Midbrain (tissue), 1 donor: ENCODE data around the gene EIF4G3.
"Not testable (repeated sequence)": the region's sequence is repeated elsewhere in the genome, so short reads cannot be mapped to it uniquely, and the experiment has no call there.

ENCODE experiments used
- DNase-seq: peaks from one replicate; lab custom pipeline; 2025; lab: John Stamatoyannopoulos, UW

Gene EIF4G3

GRCh38 chr1:20875198-20875973 is 301.3 kb downstream of the EIF4G3 start:
- DNase-seq, result no peak

DNA sequence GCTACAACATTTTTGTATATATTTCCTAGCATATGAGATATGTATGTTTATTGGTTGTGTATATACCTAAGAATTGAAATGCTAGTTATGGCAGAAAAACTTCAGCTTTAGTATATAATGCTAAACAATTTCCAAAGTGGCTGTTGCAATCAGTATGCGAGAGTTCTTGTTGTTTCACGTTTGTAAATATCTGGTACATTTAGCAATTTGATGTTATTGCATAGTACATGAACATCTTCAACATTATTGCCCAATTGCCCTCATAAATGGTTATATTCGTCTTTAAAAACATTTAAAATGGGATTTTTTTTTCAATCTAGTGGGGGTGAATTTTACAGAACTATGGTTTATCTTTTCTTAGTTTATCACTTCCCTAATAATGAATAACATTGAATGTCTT is 303.4 kb downstream of the EIF4G3 start:
- no peak for DNase-seq

DNA sequence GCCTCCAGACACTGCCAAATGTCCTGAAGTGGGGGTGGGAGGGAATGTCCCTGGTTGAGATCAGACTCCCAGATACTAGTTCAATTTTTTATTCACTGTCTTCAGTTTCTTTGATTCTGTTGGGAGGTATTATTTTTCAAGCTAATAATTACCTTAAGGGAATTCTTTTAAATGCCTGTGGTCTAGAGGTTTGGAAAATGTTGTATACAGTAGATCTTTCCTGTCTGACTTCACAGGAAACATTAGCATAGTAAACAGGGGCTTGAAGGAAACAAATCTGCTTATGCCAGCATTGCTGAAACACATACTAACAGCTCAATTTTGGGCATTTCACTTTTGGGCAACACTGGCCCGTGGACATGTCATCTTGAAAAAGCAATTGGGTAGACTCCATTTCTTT is 305.3 kb downstream of the EIF4G3 start:
- no peak for DNase-seq

GRCh38 chr1:20870718-20871117 is 306.0 kb downstream of the EIF4G3 start:
- no peak for DNase-seq

GRCh38 chr1:20868263-20868662 is 308.4 kb downstream of the EIF4G3 start:
- DNase-seq, result no peak

DNA sequence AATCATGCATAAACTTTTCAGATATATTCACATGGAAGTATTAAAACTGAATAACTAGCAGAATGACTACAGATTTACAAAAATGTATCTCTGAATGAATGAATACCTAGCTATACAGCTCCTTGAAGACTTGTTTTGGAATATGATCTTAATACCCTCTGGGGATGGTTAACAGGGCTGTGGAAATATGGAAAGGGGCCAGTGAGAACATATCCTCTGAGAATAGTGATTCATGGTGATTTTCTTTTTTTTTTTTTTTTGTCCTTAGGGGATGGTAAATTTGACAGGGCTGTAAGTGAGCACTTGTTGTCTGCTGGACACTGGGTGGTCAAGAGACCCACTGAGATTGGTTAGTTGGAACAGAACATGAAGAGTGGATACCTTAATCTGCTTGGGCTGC is 308.9 kb downstream of the EIF4G3 start:
- DNase-seq, result no peak

- DNase-seq, result no peak
Measured at GRCh38 chr1:20867062-20867461, 309.6 kb downstream of the EIF4G3 start.

DNA sequence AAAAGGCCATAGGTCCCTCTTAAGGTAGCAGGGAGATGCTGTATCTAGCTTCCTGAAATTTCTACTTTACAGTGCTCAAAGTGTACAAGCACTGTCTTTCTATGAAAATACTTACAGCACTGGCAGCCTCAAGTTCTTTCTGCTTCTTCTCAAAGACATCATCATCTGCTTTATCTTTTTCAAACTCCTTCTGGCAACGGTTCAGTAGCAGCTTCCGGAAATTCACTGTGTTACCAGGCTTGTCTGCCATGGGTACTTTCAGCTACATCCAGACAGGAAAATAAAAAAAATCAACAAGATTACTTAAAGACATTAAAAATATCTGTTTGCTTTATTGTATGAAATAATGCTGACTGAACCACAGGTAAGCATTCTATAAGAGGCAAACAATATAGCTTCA is 311.7 kb downstream of the EIF4G3 start:
- DNase-seq, result no peak

DNA sequence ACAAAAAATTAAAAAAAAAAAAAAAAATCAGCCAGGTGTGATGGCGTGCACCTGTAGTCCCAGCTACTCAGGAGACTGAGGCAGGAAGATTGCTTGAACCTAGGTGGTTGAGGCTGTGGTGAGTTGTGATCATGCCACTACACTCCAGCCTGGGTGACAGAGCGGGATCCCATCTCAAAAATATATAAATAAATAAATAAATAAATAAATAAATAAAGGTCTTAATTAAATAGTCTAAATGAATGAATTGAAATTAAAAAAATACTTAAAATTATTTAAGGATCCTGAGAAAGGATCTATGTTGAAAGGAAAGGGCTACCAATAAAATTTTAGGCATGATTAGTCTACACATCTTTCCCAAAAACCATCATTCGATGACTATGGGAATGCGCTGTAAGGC is 322.2 kb downstream of the EIF4G3 start:
- DNase-seq, result no peak

DNA sequence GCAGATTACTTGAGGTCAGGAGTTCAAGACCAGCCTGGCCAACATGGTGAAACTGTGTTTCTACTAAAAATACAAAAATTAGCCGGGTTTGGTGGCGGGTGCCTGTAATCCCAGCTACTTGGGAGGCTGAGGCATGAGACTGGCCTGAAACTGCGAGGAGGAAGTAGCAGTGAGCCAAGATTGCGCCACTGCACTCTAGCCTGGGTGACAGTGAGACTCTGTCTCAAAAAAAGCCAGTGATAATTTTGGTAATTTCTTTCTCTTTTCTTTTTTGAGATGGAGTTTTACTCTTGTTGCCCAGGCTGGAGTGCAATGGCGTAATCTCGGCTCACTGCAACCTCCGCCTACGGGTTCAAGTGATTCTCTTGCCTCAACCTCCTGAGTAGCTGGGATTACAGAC is 324.9 kb downstream of the EIF4G3 start:
- not testable (repeated sequence) for DNase-seq

DNA sequence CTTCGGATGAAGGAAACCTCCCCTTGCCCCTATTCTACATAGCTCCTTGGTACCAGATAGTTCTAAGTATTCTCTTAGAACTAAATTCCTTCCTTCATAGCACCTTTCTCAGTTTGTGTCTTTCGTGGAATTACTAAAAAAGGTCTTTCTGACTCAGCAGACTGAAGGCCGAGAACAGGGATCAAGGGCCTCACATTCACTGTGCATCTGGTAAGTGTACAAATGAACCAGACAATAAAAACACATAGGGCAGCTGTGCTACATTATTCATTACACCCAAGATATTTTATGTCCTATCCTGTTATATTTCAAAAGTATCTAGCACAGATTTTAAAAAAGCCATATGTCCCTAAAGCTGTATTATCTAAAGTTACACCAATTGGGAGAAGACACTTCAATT is 326.7 kb downstream of the EIF4G3 start:
- DNase-seq, result no peak

DNA sequence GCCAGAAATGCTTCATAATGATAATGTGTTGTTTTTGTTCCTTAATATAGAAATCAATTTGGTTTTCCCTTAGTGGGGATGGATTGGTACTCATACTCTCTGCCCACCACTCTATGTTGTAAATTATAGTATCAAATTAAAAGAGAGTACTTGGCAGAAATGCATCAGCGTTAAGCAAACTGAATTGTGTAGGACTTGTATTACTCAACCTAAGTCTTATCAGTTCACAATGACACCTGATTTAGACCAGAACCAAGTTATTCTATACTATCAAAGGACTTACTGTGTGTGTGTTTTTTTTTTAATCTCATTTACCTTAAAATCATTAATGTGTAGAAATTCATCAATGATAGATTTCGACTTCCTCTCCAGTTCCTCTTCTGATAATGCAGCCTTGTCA is 327.6 kb downstream of the EIF4G3 start:
- DNase-seq, result no peak

- DNase-seq, result no peak
Measured at GRCh38 chr1:20848162-20848561, 328.5 kb downstream of the EIF4G3 start.

- no peak for DNase-seq
Measured at GRCh38 chr1:20847611-20848080, 329.1 kb downstream of the EIF4G3 start.

GRCh38 chr1:20846461-20847374 is 330.0 kb downstream of the EIF4G3 start:
- DNase-seq, result no peak

DNA sequence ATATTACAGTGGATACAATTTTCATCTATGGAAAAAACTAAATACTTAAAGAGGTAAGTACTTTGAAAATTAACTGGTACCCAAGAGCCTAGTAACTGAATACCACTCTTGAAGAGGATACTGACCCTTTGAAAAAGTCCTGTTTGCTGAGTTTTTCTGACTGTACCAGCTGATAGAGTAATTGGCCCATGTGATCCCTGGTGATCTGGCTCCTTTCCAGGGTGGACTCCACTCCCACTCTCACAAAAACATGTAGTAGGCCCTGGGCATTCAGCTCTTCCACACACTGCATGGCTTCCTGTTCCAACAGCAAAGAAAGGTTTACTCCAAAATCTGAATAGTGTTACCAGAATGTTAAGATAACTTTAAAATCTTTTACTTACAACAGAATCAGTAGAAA is 336.0 kb downstream of the EIF4G3 start:
- no peak for DNase-seq

DNA sequence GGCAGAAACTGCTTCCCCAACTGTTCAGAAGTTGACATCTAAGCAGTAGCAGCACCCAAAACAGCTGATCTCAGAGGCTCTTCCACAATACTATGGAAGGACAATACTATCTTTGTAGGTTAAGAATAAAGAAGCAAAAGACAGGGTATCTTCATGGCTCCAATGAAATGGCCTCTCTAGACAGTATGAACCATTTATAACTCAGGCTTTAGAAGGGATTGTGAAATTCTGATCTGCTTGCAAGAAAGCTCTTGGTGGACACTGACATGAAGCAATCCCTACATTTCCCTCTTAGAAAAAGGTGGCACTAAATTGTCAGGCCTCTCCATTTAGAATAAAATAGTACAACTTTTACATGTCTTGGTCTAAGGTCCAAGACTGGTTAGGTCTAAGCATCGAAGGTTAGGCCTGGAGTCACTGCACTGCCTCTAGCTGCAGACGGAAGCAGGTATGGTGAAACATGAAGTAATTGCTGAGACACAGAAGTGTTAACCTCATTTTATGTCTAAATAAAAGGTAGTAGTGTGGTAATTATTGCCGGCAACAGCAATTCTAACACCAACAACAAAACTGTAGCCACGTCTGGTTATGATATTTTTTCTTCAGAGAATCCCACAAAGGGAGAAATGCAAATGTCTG is 339.0 kb downstream of the EIF4G3 start:
- no peak for DNase-seq

GRCh38 chr1:20836230-20836629 is 340.5 kb downstream of the EIF4G3 start:
- no peak for DNase-seq

DNA sequence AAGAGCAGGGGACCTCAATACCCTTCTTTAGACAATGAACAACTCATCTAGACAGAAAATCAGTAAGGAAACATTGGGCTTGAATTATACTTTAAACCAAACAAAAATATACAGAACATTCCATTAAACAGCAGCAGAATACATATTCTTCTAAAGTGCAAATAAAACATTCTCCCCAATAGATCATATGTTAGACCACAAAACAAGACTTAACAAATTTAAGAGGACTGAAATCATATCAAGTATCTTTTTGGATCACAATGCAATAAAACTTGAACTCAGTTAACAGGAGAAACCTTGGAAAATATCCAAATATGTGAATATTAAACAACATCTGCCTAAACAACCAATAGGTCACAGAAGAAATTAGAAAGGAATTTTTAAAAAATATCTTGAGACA is 341.9 kb downstream of the EIF4G3 start:
- DNase-seq, result no peak

DNA sequence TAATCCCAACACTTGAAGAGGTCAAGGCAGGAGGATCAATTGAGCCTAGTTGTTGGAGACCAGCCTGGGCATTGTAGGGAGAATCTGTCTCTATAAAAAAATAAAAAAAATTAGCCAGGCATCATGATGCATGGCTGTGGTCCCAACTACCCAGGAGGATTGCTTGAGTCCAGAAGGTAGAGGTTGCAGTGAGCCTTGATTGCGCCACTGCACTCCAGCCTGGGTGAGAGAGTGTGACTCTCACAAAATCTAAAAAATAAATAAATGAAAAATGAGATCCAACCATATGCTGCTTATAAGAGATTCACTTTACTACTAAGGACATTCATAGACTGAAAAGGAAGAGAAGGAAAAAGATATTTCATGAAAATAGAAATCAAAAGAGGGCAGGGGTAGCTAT is 342.5 kb downstream of the EIF4G3 start:
- DNase-seq, result no peak

GRCh38 chr1:20830378-20830777 is 346.3 kb downstream of the EIF4G3 start:
- no peak for DNase-seq

DNA sequence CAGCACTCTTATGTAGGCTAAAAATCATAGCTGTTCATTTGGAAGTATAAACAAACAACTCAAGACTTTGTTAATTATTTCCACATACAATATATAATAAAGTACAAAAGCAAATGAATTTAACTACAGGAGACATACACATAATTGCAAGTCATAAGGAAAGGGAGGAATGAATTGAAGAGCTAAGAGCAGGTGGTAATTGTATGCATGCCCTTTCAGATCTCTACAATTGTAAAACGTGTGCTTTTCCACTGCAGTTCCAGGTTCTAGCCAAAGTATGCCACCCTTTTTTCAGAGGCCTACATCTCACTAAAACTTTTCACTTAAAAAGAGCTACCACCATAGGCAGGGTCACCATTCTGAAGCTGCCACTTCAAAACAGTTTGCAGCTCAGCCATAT is 346.8 kb downstream of the EIF4G3 start:
- no peak for DNase-seq

GRCh38 chr1:20829531-20829930 is 347.2 kb downstream of the EIF4G3 start:
- DNase-seq, result no peak
